IPS-15b (cell line): Measurements from ENCODE around the gene SSR1.
"Not testable (repeated sequence)": the region's sequence is repeated elsewhere in the genome, so short reads cannot be mapped to it uniquely, and the experiment has no call there.

Experiments
- H3K27me3 ChIP-seq: one replicate; pipeline ENCODE4 v1.6.1; 2013; ENCODE audit warnings: low read length; ENCODE audit not compliant: control insufficient read depth, insufficient read depth
- H3K36me3 ChIP-seq: one replicate; pipeline ENCODE4 v1.6.1; 2013; ENCODE audit warnings: low read length; ENCODE audit not compliant: control insufficient read depth, insufficient read depth
- H3K4me1 ChIP-seq: one replicate; pipeline ENCODE4 v1.6.1; 2013; ENCODE audit warnings: mild to moderate bottlenecking, low read length; ENCODE audit not compliant: control insufficient read depth, insufficient read depth
- H3K4me3 ChIP-seq: one replicate; pipeline ENCODE4 v1.5.1; 2013; ENCODE audit warnings: low read depth, low read length
- H3K9ac ChIP-seq: one replicate; pipeline ENCODE4 v1.6.1; 2013; ENCODE audit warnings: low read depth, mild to moderate bottlenecking, low read length
- H3K9me3 ChIP-seq: one replicate; pipeline ENCODE4 v1.6.1; 2013; ENCODE audit warnings: mild to moderate bottlenecking, low read length; ENCODE audit not compliant: control insufficient read depth, insufficient read depth

Gene SSR1

GRCh38 chr6:7335519-7335918 lies 22.5 kb upstream of the SSR1 start:
- H3K9ac ChIP-seq = no peak overlapping the region
- no peaks in the 10 kb centered on the region for H3K4me1 ChIP-seq
- H3K4me3 ChIP-seq = no peak overlapping the region
- no peaks in the 10 kb centered on the region for H3K27me3 ChIP-seq
- H3K36me3 ChIP-seq = no peaks in the 10 kb centered on the region
- no peaks in the 10 kb centered on the region for H3K9me3 ChIP-seq

- Histone ChIP-seq H3K9me3 (no peaks in the 10 kb centered on the region), H3K36me3 (no peaks in the 10 kb centered on the region), H3K4me3 (no peak overlapping the region), H3K4me1 (no peaks in the 10 kb centered on the region), H3K9ac (no peak overlapping the region), H3K27me3 (no peaks in the 10 kb centered on the region)
Measured at GRCh38 chr6:7334685-7335084, 21.7 kb upstream of the SSR1 start.

- no peak overlapping the region for H3K4me3 ChIP-seq
- no peaks in the 10 kb centered on the region for H3K9me3 ChIP-seq
- H3K4me1 ChIP-seq = no peaks in the 10 kb centered on the region
- no peaks in the 10 kb centered on the region for H3K27me3 ChIP-seq
- H3K9ac ChIP-seq = no peak overlapping the region
- no peaks in the 10 kb centered on the region for H3K36me3 ChIP-seq
Measured at GRCh38 chr6:7332090-7332745, 19.2 kb upstream of the SSR1 start.

DNA sequence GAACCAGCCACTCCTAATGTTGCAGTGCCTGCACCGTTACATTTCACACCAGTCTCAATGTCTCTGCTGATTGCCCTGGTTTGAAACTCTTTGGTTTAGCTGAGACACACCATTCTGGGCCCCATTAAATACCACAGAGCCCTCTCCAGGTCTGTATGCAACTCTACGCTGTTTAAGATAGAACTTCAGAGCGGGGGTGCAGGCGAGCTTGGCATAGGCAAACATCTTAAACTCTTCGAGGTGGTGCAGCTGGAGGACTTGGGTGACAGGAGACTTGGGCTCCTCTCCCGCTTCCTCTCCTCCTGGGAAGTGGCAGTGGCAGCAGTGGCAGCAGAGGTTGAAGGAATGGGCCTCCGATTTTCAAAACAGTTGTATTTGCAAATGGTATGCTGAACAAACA lies 18.5 kb upstream of the SSR1 start:
- no peaks in the 10 kb centered on the region for H3K27me3 ChIP-seq
- H3K4me1 ChIP-seq = no peaks in the 10 kb centered on the region
- no peak overlapping the region for H3K9ac ChIP-seq
- H3K4me3 ChIP-seq = no peak overlapping the region
- H3K9me3 ChIP-seq = no peaks in the 10 kb centered on the region
- no peaks in the 10 kb centered on the region for H3K36me3 ChIP-seq

- Histone ChIP-seq H3K4me3 (no peak overlapping the region), H3K4me1 (no peaks in the 10 kb centered on the region), H3K27me3 (no peaks in the 10 kb centered on the region), H3K9me3 (no peaks in the 10 kb centered on the region), H3K9ac (no peak overlapping the region), H3K36me3 (no peaks in the 10 kb centered on the region)
Measured at GRCh38 chr6:7328243-7328642, 15.2 kb upstream of the SSR1 start.

GRCh38 chr6:7325750-7326149 lies 12.8 kb upstream of the SSR1 start:
- H3K4me3 ChIP-seq = no peak overlapping the region
- H3K9ac ChIP-seq = no peak overlapping the region
- H3K9me3 ChIP-seq = no peaks in the 10 kb centered on the region
- no peaks in the 10 kb centered on the region for H3K4me1 ChIP-seq
- no peaks in the 10 kb centered on the region for H3K27me3 ChIP-seq
- H3K36me3 ChIP-seq = no peaks in the 10 kb centered on the region

GRCh38 chr6:7324520-7324919 lies 11.5 kb upstream of the SSR1 start:
- no peaks in the 10 kb centered on the region for H3K9me3 ChIP-seq
- no peak overlapping the region for H3K4me3 ChIP-seq

GRCh38 chr6:7323074-7323473 lies 10.1 kb upstream of the SSR1 start:
- no peaks in the 10 kb centered on the region for H3K9me3 ChIP-seq
- H3K36me3 ChIP-seq = no peaks in the 10 kb centered on the region
- H3K4me1 ChIP-seq = no peaks in the 10 kb centered on the region
- no peak overlapping the region for H3K9ac ChIP-seq
- no peaks in the 10 kb centered on the region for H3K27me3 ChIP-seq
- no peak overlapping the region for H3K4me3 ChIP-seq

More at GRCh38 chr6:7324520-7324919, 11.5 kb upstream of the SSR1 start:
- no peaks in the 10 kb centered on the region for H3K36me3 ChIP-seq
- H3K9ac ChIP-seq = no peak overlapping the region
- H3K4me1 ChIP-seq = no peaks in the 10 kb centered on the region
- H3K27me3 ChIP-seq = no peaks in the 10 kb centered on the region

GRCh38 chr6:7321866-7322265 lies 8.9 kb upstream of the SSR1 start:
- not testable (repeated sequence) for H3K27me3 ChIP-seq, H3K9ac ChIP-seq, H3K9me3 ChIP-seq, H3K36me3 ChIP-seq, H3K4me1 ChIP-seq, H3K4me3 ChIP-seq

DNA sequence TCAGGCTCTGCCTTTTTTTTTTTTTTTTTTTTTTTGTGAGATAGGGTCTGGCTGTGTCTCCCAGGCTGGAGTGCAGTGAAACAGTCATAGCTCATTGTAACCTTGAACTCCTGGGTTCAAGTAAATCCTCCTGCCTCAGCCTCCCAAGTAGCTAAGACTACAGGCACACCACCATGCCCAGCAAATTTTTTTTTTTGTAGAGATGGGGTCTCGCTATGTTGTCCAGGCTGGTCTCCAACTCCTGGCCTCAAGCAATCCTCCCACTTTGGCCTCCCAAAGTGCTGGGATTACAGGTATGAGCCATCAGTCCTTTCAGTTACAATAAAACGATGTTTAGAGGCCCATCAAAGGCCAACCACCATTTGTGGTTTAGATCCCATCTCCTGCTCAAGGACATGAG lies 6.4 kb upstream of the SSR1 start:
- H3K4me1 ChIP-seq, H3K9ac ChIP-seq, H3K36me3 ChIP-seq, H3K4me3 ChIP-seq, H3K27me3 ChIP-seq, H3K9me3 ChIP-seq: not testable (repeated sequence)

DNA sequence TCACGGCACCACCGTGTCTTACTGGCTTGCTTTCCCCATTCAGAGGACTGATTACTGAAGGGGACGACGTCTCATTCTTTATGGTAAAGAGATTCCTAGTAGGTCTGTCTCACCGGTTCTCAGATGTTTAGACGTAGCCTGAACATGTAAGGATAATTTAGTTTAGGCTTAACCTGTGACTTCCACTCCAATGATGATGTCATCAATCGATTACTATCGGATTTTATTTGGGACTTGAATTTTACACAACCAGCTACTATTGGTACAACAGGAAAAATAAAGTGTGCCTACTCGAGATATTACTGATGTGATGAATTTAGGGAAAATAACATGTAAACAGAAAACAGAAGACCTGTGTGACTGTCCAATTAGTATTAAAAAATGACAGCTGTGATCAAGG lies 4.5 kb upstream of the SSR1 start:
- no peak overlapping the region for H3K4me3 ChIP-seq

GRCh38 chr6:7316658-7317533 lies 3.9 kb upstream of the SSR1 start:
- no peaks in the 10 kb centered on the region for H3K36me3 ChIP-seq
- H3K4me1 ChIP-seq = no peaks in the 10 kb centered on the region
- H3K27me3 ChIP-seq = no peaks in the 10 kb centered on the region
- no peak overlapping the region for H3K9ac ChIP-seq
- no peak overlapping the region for H3K4me3 ChIP-seq
- no peaks in the 10 kb centered on the region for H3K9me3 ChIP-seq

More for the DNA sequence above, 4.5 kb upstream of the SSR1 start:
- Histone ChIP-seq H3K36me3 (no peaks in the 10 kb centered on the region), H3K9ac (no peak overlapping the region), H3K27me3 (no peaks in the 10 kb centered on the region), H3K4me1 (no peaks in the 10 kb centered on the region), H3K9me3 (no peaks in the 10 kb centered on the region)
